ENCODE results near the gene YWHAH.

Gene YWHAH

GRCh38 chr22:31943978-31944699 is at the start of gene YWHAH:
TSS of gene YWHAH (plus strand) at chr22:31944535. CDS start at chr22:31944734, 199 bp downstream.
- peak; percentile 86 for DNase-seq (ENCODE audit: low read depth)

GRCh38 chr22:31895411-31896123 is 48.8 kb upstream of the YWHAH start:
- DNase-seq (ENCODE audit: low read depth), result no peak

- no peak for DNase-seq (ENCODE audit: low read depth)
Measured at GRCh38 chr22:31896472-31896871, 47.9 kb upstream of the YWHAH start.

GRCh38 chr22:31897842-31898805 is 46.2 kb upstream of the YWHAH start:
- no peak for DNase-seq (ENCODE audit: low read depth)

- DNase-seq (ENCODE audit: low read depth), result no peak
Measured at GRCh38 chr22:31898926-31899325, 45.4 kb upstream of the YWHAH start.

GRCh38 chr22:31899669-31900068 is 44.7 kb upstream of the YWHAH start:
- DNase-seq (ENCODE audit: low read depth), result no peak

- no peak for DNase-seq (ENCODE audit: low read depth)
Measured at GRCh38 chr22:31901388-31902137, 42.8 kb upstream of the YWHAH start.

- DNase-seq (ENCODE audit: low read depth), result no peak
Measured at GRCh38 chr22:31904651-31905050, 39.7 kb upstream of the YWHAH start.

GRCh38 chr22:31905356-31905755 is 39.0 kb upstream of the YWHAH start:
- no peak for DNase-seq (ENCODE audit: low read depth)

GRCh38 chr22:31906086-31906485 is 38.2 kb upstream of the YWHAH start:
- DNase-seq (ENCODE audit: low read depth), result no peak

- no peak for DNase-seq (ENCODE audit: low read depth)
Measured at GRCh38 chr22:31906569-31906968, 37.8 kb upstream of the YWHAH start.

- no peak for DNase-seq (ENCODE audit: low read depth)
Measured at GRCh38 chr22:31909977-31910376, 34.4 kb upstream of the YWHAH start.

- no peak for DNase-seq (ENCODE audit: low read depth)
Measured at GRCh38 chr22:31911565-31912406, 32.5 kb upstream of the YWHAH start.

GRCh38 chr22:31912407-31912743 is 32.0 kb upstream of the YWHAH start:
- DNase-seq (ENCODE audit: low read depth), result no peak

- no peak for DNase-seq (ENCODE audit: low read depth)
Measured at GRCh38 chr22:31915586-31915985, 28.7 kb upstream of the YWHAH start.

GRCh38 chr22:31917227-31917921 is 27.0 kb upstream of the YWHAH start:
- no peak for DNase-seq (ENCODE audit: low read depth)

- DNase-seq (ENCODE audit: low read depth), result no peak
Measured at GRCh38 chr22:31919730-31920129, 24.6 kb upstream of the YWHAH start.

GRCh38 chr22:31920306-31920705 is 24.0 kb upstream of the YWHAH start:
- DNase-seq (ENCODE audit: low read depth), result no peak

- no peak for DNase-seq (ENCODE audit: low read depth)
Measured at GRCh38 chr22:31921106-31921505, 23.2 kb upstream of the YWHAH start.

GRCh38 chr22:31922534-31922933 is 21.8 kb upstream of the YWHAH start:
- no peak for DNase-seq (ENCODE audit: low read depth)

Data from stimulated activated CD8-positive, alpha-beta memory T cell treated with anti-CD3 and anti-CD28 coated beads, Interleukin-15, amount 100 ng/mL, for 24 hours (primary cell).